ENCODE measurements around the gene SMKR1.
"Not testable (repeated sequence)": the region's sequence is repeated elsewhere in the genome, so short reads cannot be mapped to it uniquely, and the experiment has no call there.

The SMKR1 gene

GRCh38 chr7:129501760-129502707 lies at the start of gene SMKR1:
SMKR1 (plus strand) TSS chr7:129502531; CDS start chr7:129502825, 294 bp downstream.
- no peak for DNase-seq (ENCODE audit: low read depth)

- DNase-seq (ENCODE audit: low read depth): no peak
Measured at GRCh38 chr7:129452589-129453231, 49.6 kb upstream of the SMKR1 start.

GRCh38 chr7:129453510-129454248 lies 48.7 kb upstream of the SMKR1 start:
- DNase-seq (ENCODE audit: low read depth): no peak

DNA sequence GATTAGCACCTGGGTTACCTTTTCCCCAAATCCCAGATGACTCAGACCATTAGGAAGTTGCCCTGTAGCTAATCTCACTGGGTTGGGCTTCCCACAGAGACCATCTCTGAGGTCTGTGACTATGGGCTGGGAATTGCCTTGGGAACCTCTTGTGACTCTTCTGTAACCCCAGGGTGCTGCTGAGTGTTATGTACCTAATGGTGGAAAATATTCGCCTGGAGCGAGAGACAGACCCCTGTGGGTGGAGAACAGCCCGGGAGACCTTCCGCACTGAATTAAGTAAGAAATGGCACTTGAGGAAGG lies 48.1 kb upstream of the SMKR1 start:
- no peak for DNase-seq (ENCODE audit: low read depth)

GRCh38 chr7:129456421-129456820 lies 45.9 kb upstream of the SMKR1 start:
- DNase-seq (ENCODE audit: low read depth): no peak

DNA sequence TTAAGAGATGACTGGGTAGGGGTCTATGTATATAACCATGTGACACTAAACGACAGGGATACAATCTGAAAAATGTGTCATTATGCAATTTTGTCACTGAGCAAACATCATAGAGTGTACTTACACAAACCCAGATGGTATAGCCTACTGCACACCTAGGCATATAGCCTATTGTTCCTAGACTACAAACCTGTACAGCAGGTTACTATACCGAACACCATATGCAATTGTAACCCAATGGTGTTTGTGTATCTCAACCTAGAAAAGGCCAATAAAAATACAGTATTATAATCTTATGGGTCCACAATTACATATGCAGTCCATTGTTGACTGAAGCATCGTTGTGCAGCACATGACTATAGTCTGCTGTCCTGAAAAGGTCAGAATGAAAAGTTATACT lies 45.2 kb upstream of the SMKR1 start:
- DNase-seq (ENCODE audit: low read depth): no peak

DNA sequence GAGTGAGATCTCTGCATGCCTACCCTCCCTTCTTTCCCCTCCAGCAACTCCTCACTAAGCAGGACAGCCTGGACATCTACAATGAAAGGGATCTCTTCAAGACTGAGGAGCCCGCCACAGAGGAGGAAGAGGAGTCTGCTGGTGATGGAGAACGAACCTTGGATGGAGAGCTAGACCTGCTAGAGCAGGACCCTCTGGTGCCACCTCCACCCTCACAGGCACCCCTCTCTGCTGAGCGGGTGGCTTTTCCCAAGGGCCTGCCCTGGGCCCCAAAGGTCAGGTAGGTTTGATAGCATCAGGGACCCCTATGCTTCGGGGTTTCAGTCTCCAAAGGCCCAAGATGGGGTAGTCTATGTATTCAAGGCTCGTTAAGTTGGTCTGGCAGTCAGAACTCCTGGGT lies 44.2 kb upstream of the SMKR1 start:
- no peak for DNase-seq (ENCODE audit: low read depth)

DNA sequence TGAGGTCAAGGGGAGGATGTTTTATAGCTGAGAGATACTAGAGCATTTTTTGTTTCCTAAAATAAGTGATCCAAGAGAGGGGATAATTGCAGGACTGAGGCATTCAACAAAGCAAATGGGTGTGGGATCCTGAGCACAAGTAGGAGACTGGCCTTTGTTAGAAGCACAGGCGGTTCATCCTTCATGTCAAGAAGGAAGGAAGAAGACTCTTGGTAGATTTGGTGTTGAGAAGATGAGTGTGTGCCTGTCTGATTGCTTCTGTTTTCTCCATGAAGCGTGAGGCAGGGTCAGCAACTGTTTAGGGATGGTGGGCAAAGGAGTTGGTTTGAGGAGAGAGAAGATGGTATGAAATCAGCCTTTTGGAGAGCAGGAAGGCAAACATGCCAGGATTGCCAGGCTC lies 40.5 kb upstream of the SMKR1 start:
- DNase-seq (ENCODE audit: low read depth): no peak

- no peak for DNase-seq (ENCODE audit: low read depth)
Measured at GRCh38 chr7:129462420-129462819, 39.9 kb upstream of the SMKR1 start.

DNA sequence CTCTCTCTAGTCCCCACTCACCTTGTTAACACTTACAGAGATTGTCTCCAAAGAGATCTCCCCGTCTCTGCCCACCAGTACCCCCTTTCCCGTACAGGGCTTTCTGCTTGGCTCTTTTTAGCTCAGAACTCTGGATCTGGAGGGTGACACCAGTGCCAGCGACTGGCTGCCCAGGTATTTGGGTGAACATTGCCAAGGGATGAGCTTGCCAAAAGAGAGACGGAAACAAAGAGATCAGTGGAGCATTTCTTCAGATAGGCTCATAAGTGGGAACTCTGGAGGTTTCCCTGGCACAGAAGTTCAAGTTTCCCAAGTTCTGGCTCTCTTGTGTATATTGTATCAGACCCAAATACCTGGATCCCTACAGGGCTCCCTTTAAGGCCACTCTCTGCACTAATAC lies 38.1 kb upstream of the SMKR1 start:
- DNase-seq (ENCODE audit: low read depth): no peak

- DNase-seq (ENCODE audit: low read depth): no peak
Measured at GRCh38 chr7:129465080-129465479, 37.3 kb upstream of the SMKR1 start.

- no peak for DNase-seq (ENCODE audit: low read depth)
Measured at GRCh38 chr7:129466796-129467195, 35.5 kb upstream of the SMKR1 start.

DNA sequence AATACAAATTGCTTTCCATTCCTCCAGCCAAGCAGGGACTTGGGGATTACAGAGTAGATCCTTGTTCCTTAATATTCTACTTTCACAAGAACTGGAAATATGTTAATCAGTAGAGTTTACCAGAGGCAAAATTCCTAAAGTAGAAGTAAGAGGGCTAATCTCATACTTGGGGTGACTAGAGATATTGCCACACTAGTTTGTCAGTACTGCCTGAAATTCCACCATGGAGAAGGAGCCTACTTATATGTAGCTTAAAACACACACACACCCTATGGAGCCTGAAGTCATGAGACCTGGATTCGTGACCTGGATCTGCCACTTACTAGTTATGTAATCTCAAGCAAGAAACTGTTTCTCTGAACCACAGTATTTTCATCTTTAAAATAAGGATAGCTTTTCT lies 34.2 kb upstream of the SMKR1 start:
- peak; percentile 40 for DNase-seq (ENCODE audit: low read depth)

DNA sequence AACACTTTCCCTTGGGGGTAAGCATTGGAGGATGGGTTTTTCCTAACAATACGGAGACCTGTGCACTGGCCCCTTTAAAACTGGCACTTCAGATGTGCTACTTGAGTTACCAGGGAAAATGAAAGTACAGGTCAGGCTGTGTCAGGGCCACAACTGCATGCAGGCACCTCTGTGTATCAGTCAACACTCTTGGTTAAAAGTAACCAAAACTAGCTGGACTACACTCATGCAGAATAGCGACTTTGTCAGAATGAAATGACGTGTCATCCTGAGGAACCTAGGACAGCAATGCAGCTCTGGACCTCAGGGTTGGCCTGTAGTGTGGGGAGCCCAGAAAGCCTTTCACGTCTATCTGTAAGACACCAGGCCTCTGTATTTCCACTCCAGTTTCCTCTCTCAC lies 33.8 kb upstream of the SMKR1 start:
- DNase-seq (ENCODE audit: low read depth): no peak

DNA sequence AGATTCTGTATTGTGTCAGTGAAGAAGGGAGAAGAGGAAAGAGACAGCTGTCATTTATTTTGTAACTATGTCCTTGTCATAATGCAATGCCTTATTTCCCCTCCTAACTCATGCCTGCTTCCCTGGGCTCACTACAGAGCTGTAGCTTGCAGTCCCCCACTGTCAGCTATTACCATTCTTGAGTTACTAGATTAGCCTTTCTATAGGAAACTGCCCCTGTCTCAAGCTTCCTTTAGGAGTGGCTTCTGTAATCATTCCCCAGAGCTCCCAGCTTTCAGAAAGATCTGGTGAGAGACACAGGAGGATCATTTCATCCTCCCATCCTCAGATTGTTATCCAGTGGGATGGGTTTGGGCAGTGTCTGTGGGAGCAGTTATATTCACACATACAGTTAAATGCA lies 32.4 kb upstream of the SMKR1 start:
- DNase-seq (ENCODE audit: low read depth): no peak

DNA sequence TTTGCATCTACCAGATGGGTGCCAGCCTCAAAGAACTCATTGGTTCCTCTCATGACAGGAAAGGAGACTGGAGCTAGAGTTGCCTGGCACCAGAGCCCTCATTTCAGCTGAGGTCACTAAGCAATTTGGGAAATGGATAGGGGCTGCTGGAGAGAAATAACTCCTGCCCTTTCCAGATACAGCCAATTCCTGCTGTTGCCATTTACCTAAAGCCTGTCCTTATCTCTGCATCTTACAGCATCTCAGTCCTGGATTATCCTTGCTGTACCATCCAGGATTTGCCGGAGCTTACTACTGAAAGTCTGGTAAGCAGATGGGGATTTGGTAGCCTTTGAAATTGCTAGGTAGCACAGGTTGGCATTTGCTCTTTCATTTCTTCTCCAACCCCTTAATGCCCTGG lies 31.9 kb upstream of the SMKR1 start:
- no peak for DNase-seq (ENCODE audit: low read depth)

DNA sequence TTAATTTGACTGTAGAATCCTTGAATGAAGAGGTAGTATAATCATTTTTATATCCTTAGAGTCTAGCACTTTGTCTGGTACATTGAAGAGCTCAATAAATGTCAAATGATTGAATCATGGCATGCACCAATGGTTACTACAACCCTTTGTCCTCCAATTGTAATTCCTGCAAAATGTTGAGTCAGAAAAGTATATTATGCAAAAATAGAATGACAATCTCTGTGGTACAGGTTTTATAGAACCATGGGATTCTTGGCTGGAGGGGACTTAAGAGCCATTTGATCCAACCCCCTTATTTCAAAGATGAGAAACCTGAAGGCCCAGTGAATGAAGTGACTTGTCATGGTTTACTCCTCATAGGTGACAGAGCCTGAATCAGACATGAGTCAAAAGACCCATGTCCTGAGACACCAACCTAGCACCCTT lies 30.9 kb upstream of the SMKR1 start:
- no peak for DNase-seq (ENCODE audit: low read depth)

DNA sequence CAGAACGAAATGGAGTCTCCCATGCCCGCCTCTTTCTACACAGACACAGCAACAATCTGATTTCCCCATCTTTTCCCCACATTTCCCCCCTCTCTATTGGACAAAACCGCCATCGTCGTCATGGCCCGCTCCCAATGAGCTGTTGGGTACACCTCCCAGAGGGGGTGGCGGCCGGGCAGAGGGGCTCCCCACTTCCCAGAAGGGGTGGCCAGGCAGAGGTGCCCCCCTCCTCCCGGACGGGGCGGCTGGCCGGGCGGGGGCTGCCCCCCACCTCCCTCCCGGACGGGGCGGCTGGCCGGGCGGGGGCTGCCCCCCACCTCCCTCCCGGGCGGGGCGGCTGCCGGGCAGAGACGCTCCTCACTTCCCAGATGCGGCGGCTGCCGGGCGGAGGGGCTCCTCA lies 26.4 kb upstream of the SMKR1 start:
- not testable (repeated sequence) for DNase-seq (ENCODE audit: low read depth)

DNA sequence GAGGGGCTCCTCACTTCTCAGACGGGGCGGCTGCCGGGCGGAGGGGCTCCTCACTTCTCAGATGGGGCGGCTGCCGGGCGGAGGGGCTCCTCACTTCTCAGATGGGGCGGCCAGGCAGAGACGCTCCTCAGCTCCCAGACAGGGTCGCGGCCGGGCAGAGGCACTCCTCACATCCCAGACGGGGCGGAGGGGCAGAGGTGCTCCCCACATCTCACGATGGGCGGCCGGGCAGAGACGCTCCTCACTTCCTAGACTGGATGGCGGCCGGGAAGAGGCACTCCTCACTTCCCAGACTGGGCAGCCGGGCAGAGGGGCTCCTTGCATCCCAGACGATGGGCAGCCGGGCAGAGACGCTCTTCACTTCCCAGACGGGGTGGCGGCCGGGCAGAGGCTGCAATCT lies 25.9 kb upstream of the SMKR1 start:
- DNase-seq (ENCODE audit: low read depth): not testable (repeated sequence)

DNA sequence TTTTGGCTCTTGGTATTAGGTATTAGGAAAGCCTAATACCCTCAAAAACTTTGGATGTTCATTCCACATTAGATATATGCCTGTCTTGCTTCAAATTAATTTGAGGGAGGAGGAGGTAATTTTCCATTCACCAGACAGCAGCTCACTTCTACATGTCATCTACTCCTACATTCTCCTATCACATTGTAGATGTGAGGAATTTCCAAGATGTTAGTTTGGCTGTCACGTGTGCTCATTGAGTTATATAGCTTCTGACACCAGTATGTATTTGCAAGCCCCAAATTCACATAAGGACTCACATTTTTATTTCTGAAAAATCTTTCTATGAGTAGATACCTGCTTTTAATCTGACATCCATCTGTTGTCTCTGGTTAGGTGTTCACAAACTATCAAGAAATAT lies 22.5 kb upstream of the SMKR1 start:
- no peak for DNase-seq (ENCODE audit: low read depth)

- DNase-seq (ENCODE audit: low read depth): no peak
Measured at GRCh38 chr7:129480674-129481363, 21.5 kb upstream of the SMKR1 start.

DNA sequence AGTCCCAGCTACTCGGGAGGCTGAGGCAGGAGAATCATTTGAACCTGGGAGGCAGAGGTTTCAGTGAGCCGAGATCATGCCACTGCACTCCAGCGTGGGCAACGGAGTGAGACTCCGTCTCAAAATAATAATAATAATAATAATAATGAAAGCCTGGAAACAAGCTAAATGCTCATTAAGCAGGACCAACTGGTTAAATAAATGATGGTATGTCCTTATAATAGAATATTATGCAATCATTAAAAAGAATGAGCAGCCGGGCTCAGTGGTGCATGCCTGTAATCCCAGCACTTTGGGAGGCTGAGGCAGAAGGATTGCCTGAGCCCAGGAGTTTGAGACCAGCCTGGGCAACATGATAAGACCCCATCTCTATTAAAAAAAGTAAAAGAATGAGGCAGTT lies 21.0 kb upstream of the SMKR1 start:
- not testable (repeated sequence) for DNase-seq (ENCODE audit: low read depth)

All from non-pigmented ciliary epithelial cell (primary cell).